GM12865 (cell line): ENCODE results near the gene CD300H.

Experiments used
- DNase-seq: peaks from one replicate; pipeline ENCODE4 v3.0.0; 2010; ENCODE audit warnings: low read depth
- H3K4me3 ChIP-seq: 2 replicates; pipeline ENCODE4 v1.5.1; 2011; ENCODE audit warnings: mild to moderate bottlenecking, low read depth, low read length, control low read depth
- TF ChIP-seq, protein P1 (sequence below): IDR thresholded peaks from 2 replicates; pipeline ENCODE4 v1.5.1; 2011; ENCODE audit warnings: low read length, control low read depth, low read depth, inconsistent platforms; ENCODE audit not compliant: insufficient read depth; ENCODE audit errors: missing control alignments

Gene CD300H

DNA sequence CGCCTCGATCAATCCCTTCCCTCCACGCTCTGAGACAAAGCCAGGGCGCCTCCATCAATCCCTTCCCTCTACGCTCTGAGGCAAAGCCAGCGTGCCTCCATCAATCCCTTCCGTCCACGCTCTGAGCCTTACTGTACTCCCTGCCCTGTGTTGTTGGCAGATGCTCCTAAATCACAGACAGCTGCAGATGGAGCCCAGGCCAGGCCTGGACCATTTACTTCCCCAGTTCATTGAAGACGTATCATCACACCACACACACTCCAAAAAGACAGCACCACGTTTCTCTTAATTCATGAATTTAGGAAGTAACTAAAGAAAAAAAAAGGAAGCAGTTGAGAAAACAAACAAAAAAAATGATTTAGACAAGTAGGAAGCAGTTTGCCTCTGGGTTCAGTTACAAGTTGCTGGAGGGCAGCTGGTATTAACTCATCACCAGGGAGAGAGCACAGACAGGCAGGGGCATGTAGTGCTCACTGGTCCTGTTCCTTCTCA is 32.2 kb upstream of the CD300H start:
- no peak for DNase-seq
- TF ChIP-seq, protein P1, sequence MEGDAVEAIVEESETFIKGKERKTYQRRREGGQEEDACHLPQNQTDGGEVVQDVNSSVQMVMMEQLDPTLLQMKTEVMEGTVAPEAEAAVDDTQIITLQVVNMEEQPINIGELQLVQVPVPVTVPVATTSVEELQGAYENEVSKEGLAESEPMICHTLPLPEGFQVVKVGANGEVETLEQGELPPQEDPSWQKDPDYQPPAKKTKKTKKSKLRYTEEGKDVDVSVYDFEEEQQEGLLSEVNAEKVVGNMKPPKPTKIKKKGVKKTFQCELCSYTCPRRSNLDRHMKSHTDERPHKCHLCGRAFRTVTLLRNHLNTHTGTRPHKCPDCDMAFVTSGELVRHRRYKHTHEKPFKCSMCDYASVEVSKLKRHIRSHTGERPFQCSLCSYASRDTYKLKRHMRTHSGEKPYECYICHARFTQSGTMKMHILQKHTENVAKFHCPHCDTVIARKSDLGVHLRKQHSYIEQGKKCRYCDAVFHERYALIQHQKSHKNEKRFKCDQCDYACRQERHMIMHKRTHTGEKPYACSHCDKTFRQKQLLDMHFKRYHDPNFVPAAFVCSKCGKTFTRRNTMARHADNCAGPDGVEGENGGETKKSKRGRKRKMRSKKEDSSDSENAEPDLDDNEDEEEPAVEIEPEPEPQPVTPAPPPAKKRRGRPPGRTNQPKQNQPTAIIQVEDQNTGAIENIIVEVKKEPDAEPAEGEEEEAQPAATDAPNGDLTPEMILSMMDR: no peak
- no peak overlapping the region for H3K4me3 ChIP-seq

DNA sequence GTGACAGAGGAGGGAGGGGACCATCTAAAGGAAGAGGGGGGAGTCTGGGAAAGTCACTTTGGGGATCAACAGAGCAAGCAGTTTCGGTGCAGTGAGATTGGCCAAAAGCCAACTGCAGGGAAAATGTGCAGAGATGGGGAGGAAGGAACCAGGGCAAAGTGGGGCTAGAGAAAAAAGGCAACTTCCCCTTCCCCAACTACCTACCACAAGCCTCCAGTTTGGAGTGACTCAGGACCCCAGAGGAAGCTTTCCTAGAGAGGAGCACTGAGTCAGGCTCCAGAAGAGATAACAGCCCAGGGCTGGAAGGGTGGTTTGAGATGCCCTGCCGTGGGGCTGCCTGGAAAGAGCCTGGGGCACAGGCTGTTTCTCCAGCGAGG is 31.7 kb upstream of the CD300H start:
- no peak overlapping the region for H3K4me3 ChIP-seq
- TF ChIP-seq, protein P1: no peak
- DNase-seq: no peak

DNA sequence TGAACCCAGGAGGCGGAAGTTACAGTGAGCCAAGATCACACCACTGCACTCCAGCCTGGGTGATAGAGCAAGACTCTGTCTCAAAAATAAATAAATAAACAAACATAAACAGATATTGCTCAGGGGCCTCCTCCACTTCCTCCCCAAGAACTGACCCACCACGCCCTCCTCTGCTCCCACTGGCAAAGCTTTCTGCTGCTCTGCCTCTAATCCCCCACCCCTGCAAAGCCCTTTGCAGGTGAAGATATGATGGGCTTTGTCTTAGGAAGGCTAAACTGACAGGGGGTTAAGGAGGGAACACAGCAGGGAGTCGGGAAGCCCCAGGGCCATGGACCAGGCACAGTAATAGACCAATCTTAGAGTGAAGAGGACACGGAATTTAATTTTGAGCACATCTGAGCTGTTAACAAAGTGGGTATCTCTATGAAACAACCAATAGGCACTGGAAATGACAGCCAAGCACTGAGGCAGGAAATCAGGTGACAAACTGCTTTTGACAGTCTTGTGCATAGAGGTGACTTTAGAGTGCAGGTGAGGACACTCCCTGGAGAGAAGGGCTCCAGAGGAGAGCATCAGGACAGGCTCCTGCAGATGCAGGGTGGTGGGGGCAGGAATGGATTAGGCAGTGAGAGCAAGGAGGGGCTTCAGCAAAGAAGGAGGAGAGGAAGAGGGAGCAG is 31.2 kb upstream of the CD300H start:
- no peak overlapping the region for H3K4me3 ChIP-seq
- no peak for DNase-seq
- TF ChIP-seq, protein P1: no peak

DNA sequence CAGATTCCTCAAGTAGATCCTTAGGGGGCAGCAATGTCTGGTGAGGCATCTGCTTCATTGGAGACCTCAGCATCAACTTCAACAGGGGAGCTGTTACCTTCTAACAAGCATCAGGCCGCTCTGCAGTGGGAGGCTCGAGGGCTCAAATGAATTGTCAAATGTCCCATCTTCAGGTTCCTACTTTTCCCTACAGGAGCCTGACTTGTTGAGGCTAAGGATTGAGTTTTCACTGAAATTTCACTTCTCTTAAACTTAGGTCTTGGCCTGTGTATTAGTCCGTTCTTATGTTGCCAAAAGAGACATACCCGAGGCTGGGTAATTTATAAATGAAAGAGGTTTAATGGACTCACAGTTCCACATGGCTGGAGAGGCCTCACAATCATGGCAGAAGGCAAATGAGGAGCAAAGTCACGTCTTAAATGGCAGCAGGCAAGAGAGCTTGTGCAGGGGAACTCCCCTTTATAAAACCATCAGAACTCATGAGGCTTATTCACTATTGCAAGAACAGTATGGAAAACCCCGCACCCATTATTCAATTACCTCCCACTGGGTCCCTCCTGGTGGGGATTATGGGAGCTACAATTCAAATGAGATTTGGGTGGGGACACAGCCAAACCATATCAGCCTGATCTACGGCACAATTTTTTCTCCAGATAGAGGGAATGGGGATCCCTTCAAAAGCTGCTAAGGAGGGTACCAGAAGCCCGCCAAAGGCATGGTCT is 29.9 kb upstream of the CD300H start:
- H3K4me3 ChIP-seq: no peak overlapping the region
- TF ChIP-seq, protein P1: no peak
- no peak for DNase-seq

DNA sequence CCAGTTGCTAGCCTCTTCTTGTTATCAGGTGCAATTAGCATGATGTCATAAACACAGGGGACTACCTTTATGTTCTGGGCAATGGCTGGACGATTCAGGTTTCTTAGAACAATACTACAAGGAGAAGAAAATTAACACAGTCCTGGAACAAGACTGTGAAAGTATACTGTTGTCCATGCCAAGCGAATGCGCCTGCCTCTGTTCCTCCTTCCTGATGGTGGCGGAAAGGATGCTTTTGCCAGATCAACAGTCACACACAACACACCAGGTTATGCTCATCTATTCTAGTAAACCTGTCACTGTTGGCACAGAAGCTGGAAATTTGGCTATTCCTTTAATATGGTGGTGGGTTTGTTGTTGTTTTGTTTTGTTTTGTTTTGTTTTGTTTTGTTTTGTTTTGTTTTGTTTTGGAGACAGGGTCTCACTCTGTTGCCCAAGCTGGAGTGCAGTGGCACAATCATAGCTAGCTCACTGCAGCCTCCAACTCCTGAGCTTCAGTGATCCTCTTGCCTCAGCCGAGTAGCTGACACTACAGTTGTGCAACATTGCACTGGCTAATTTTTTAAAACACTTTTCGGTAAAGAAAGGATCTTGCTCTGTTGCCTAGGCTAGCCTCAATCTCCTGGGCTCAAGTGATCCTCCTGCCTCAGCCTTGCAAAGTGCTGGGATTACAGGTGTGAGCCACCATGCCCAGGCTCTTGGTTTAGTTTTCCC is 27.9 kb upstream of the CD300H start:
- DNase-seq: no peak
- H3K4me3 ChIP-seq: no peak overlapping the region
- TF ChIP-seq, protein P1: no peak

DNA sequence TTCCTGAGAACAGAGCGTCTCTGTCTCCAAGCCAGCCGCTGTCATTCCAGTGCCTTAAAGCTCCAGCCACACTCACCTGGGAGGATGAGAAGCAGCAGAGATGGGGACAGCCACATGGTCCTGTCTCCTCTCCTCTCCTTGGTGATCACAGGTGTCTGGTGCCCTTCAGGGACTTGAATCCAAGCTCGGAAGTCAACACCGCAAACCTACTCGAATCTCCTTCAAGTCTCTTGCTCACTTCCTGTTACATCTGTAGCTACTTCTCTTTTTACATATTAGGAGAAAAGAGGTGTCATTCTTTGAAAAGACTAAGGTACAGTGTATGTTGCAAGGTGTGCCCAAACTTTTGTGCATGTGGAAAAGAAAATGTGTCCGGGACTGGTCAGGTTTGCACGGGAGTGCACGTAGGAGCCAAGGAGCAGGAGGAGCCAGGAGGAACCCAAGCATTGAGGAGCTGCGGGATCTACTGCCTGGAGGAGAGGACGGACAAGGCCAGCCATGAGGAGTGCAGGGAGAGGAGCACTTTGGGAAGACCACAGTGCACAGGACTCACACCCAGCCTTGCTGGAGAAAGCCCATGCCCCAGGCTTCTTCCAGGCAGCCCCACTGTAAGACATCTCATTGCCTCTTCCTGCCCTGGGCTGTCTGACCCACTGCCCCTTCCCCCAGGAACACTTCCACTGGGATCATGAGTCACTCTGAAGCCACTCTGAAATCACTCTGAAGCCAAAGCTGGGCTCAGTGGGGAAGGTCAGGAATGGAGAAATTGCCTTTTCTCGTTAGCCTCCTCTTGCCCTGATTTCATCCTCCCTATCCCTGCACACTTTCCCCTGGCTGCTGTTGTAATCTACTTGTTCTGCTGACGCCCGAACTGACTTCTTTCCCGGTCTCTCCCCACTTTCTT is 25.0 kb upstream of the CD300H start, which contains the start of gene CD300LD:
Gene CD300LD (minus strand): TSS at position 197 of the 904 bp plus-strand sequence. CDS start 81 bp downstream, at position 116.
- TF ChIP-seq, protein P1: no peak
- peak; percentile 19 for DNase-seq
- no peak within 1 kb of the TSS for H3K4me3 ChIP-seq
